Measurements from ENCODE around the gene BRSK2.
"Not testable (repeated sequence)": the region's sequence is repeated elsewhere in the genome, so short reads cannot be mapped to it uniquely, and the experiment has no call there.

BRSK2 gene

DNA sequence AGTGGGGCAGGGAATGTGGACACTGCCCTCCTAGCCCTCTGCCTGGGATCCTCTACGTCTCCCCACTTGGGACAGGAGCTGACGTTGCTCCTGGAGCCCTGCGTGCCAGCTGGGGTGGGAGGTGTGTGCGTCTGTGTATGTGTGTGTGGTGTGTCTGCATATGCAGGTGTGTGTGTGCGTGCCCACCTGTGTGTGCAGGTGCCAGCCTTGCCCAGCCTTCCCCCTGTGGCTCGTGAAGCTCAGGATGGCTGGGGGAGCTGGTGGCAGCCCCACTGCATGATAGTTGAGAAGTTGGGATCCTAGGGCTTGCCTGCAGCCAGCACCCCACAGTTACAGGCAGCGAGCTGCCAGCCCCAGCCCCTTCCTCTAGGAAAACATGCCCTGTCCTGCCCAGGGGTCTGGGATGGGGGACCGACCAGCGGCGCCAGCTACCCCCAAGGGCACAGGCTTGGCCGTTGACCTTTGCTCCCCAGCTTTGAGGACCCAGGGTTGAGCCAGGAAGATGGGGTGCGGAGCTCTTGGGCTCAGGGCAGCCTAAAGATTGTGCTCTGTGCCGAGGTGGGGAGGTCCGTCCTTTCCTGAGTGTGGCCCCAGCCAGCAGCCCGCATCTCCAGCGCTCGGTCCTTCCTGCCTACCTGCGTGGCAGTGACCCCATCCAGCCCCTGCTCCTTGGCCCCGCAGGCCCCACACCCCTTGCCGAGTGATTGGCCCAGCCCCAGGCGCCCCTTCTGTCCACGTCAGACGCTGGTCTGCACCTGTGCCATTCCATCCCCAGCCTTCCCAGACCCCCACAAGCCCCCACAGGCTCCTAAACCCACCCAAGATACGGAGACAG lies 15.7 kb downstream of the BRSK2 start:
- Histone ChIP-seq H3K27ac (ENCODE audit: low read depth, low read length) (no peak overlapping the region), H3K27me3 (ENCODE audit: control insufficient read depth, insufficient read depth, low read length) (peaks cover 4% of the 10 kb centered on the region), H3K4me3 (ENCODE audit: low read length) (no peak overlapping the region), H3K4me1 (ENCODE audit: control insufficient read depth, insufficient read depth, low read length) (no peaks in the 10 kb centered on the region), H3K9ac (ENCODE audit: low read length) (no peak overlapping the region), H3K36me3 (ENCODE audit: control insufficient read depth, insufficient read depth, low read length) (no peaks in the 10 kb centered on the region)

DNA sequence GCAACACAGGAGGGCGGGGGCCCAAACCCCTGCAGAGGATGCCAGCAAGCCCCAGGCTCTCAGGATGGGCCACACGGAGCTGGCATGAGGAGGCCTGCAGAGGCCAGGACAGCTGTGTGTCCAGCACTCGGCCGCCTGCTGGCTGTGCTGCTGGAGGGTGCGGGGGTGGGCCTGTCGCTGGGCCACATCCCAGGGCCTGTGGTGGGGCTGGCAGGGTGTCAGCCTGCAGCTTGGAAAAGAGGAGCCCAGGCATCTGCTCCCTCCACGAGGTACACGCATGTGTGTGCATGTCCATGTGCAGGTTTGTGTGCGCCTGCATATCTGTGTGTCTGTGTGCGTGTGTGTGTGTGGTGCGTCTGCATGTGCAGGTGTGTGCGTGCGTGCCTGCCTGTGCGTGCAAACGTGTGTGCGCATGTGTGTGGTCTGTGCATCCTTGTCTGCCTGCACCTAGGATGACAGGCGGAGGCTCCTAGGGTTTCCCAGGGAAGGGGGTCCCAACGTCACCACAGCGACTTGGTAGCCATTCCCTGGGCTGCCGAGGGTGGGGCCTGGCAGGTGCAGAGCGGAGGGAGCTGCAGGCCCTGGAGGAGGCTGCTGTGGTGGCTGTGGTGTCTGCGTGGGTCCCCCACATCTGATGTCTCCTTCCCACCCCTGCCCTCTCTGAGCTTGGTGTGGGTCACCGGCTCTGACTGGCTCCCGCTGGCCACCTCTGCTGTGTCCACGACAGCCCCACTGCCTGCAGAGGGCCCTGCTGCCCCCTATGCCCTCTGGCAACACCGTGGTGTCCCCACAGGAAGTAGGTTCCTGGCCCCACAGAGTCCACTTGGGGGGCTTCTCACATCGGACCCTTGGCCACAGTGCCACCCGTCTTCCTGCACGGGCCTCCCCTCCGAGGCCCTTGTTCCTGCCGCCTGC lies 17.1 kb downstream of the BRSK2 start:
- Histone ChIP-seq H3K27me3 (ENCODE audit: control insufficient read depth, insufficient read depth, low read length) (peaks cover 4% of the 10 kb centered on the region), H3K36me3 (ENCODE audit: control insufficient read depth, insufficient read depth, low read length) (no peaks in the 10 kb centered on the region), H3K4me1 (ENCODE audit: control insufficient read depth, insufficient read depth, low read length) (no peaks in the 10 kb centered on the region), H3K4me3 (ENCODE audit: low read length) (no peak overlapping the region), H3K9ac (ENCODE audit: low read length) (no peak overlapping the region), H3K27ac (ENCODE audit: low read depth, low read length) (no peak overlapping the region)

DNA sequence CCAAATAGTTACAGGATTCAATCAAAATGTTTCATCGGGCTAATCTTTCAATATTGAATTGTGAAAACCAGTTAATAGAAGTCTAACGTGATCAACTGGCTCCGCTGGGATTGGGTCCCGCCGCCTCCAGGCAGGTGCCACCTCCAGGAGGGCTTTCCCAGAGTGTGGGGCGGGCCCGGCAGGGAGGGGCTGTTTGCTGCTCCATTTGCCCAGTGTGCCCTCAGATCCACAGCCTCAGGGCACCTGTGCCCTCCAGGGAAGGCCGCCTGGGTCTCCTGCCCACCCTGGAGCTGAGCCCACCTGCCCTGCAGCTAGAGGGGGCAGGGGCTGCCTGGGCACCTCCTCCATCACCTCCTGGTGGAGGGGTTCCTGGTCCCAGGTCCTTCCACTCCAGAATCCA lies 17.9 kb downstream of the BRSK2 start:
- Histone ChIP-seq H3K27ac (ENCODE audit: low read depth, low read length) (no peak overlapping the region), H3K4me3 (ENCODE audit: low read length) (no peak overlapping the region), H3K27me3 (ENCODE audit: control insufficient read depth, insufficient read depth, low read length) (peaks cover 4% of the 10 kb centered on the region), H3K4me1 (ENCODE audit: control insufficient read depth, insufficient read depth, low read length) (no peaks in the 10 kb centered on the region), H3K36me3 (ENCODE audit: control insufficient read depth, insufficient read depth, low read length) (no peaks in the 10 kb centered on the region), H3K9ac (ENCODE audit: low read length) (no peak overlapping the region)

DNA sequence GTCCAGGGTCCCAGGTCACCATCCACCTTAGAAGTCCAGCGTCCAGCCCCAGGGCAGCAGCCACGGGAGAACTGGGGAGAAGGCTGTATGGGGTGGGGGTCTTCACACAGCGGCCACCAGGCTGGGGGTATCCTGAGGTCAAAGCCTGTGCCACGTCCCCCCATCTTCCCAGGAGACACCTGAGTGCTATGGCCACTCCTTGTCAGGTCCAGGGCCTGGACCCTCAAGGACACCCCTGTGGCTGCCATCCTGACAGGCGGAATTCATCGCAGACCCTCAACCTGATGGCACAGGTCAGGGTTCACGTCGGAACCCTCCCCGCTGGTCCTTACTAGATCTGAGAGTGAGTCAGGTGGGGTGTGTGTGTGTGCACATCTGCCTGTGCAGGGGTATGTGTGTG lies 18.6 kb downstream of the BRSK2 start:
- Histone ChIP-seq H3K27ac (ENCODE audit: low read depth, low read length) (no peak overlapping the region), H3K36me3 (ENCODE audit: control insufficient read depth, insufficient read depth, low read length) (no peaks in the 10 kb centered on the region), H3K4me3 (ENCODE audit: low read length) (no peak overlapping the region), H3K9ac (ENCODE audit: low read length) (no peak overlapping the region), H3K4me1 (ENCODE audit: control insufficient read depth, insufficient read depth, low read length) (no peaks in the 10 kb centered on the region), H3K27me3 (ENCODE audit: control insufficient read depth, insufficient read depth, low read length) (peaks cover 4% of the 10 kb centered on the region)

DNA sequence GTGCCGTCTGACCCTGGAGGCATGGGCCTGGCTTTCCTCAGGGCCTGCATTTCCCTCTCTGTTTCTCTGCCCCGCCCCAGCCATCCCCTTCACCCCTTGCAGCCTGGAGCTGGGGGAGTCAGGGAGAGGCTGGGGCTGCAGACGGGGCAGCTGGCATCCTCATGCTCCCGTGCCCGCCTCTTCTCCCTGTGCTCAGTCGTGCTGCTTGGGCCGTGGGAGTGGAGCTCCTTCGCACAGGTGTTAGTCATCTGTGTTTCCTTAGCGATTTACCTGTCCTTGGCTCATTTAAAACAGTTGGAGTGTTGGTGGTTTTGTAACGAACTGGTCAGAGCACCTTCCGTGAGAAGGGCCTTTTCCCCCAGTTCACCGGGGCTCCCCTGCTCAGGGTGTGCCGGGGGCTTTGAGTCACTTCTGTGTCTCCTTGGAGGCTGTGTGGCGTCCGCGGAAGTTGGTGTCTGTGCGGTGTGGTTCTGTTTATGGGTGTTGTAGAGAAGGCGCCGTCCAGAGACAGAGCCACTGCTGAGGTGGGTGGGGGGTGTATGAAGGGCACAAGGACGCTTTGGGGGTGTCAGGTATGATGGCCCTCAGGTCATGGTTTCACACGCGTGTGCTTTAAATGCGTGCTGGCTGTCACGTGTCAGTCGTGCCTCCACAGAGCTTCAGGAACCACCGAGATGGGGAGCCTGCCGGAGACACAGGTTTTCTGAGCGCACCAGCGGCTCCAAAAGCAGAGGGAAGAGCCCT lies 19.5 kb downstream of the BRSK2 start:
- Histone ChIP-seq H3K27me3 (ENCODE audit: control insufficient read depth, insufficient read depth, low read length) (peaks cover 1% of the 10 kb centered on the region), H3K4me3 (ENCODE audit: low read length) (no peak overlapping the region), H3K4me1 (ENCODE audit: control insufficient read depth, insufficient read depth, low read length) (no peaks in the 10 kb centered on the region), H3K27ac (ENCODE audit: low read depth, low read length) (no peak overlapping the region), H3K9ac (ENCODE audit: low read length) (no peak overlapping the region), H3K36me3 (ENCODE audit: control insufficient read depth, insufficient read depth, low read length) (no peaks in the 10 kb centered on the region)

DNA sequence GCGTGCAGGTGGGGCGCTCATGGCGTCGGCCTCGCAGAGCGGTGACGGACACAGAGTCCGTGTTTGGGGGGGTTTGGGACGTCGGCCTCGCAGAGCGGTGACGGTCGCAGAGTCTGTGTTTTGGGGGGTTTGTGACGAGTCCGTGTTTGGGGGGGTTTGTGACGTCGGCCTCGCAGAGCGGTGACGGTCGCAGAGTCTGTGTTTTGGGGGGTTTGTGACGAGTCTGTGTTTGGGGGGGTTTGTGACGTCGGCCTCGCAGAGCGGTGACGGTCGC lies 20.1 kb downstream of the BRSK2 start:
- H3K36me3 ChIP-seq (ENCODE audit: control insufficient read depth, insufficient read depth, low read length); H3K4me1 ChIP-seq (ENCODE audit: control insufficient read depth, insufficient read depth, low read length); H3K4me3 ChIP-seq (ENCODE audit: low read length); H3K9ac ChIP-seq (ENCODE audit: low read length); H3K27me3 ChIP-seq (ENCODE audit: control insufficient read depth, insufficient read depth, low read length); H3K27ac ChIP-seq (ENCODE audit: low read depth, low read length): not testable (repeated sequence)

DNA sequence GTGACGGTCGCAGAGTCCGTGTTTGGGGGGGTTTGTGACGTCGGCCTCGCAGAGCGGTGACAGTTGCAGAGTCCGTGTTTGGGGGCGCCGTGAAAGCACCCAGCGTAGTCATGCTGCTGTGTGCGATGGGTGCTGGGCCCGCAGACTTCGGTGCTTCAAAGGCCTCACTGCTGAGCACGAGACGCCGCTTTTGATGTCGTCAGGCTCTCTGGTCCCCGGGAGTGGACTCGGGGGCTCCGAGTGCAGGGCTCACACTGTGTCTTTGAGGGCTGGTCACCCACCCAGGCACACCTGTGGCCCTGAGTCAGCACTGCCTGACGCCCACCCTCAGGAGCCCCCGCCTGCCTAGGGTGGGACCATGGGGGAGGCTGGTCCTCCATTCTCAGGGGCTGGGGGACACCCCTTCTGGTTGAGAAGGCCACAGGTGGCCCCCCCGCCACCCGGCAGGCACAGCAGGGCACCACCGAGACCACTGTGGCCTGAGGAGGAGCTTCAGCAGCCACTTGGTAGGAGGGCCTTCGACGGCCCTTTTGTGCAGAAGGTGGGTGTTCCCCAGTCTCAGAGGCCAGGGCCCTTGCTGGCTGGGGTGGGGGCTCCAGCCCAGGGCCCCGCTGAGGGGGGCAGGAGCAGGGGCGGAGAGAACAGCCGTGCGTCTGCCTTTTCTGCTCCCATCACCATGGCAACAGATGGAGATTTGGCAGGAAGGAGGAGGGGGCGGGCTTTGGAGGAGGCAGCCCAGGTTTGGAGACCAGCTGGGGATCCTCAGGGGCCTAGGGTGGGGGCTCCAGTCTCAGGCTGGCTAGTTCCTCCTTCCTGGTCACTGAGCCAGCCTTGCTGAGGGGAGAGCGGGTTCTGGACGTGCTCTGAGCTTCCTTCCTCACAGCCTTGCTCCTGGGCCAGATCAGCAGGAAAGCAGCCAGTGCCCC lies 20.9 kb downstream of the BRSK2 start:
- Histone ChIP-seq H3K27ac (ENCODE audit: low read depth, low read length) (no peak overlapping the region), H3K27me3 (ENCODE audit: control insufficient read depth, insufficient read depth, low read length) (no peaks in the 10 kb centered on the region), H3K36me3 (ENCODE audit: control insufficient read depth, insufficient read depth, low read length) (no peaks in the 10 kb centered on the region), H3K9ac (ENCODE audit: low read length) (no peak overlapping the region), H3K4me3 (ENCODE audit: low read length) (no peak overlapping the region), H3K4me1 (ENCODE audit: control insufficient read depth, insufficient read depth, low read length) (no peaks in the 10 kb centered on the region)

DNA sequence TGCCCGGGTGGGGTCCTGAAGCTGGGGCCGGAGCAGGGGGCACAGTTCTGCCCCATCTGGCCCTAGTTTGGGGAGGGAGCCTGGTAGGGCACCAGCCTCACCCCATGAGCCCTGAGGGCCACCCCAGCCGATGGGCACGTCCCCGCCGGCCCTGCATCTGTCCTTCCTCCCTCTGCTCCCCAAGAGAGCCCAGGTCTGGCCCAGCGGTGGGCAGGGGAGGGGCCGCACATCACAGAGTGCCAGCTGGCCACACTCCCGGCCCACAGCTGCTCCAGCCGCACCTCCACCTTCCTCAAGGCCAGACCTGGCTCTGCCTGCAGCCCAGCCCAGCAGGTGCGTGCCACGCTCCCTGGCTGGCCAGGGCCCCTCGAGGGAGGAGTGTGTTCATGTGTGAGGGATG lies 21.6 kb downstream of the BRSK2 start:
- H3K4me3 ChIP-seq (ENCODE audit: low read length) = no peak overlapping the region
- H3K9ac ChIP-seq (ENCODE audit: low read length) = no peak overlapping the region
- H3K27ac ChIP-seq (ENCODE audit: low read depth, low read length) = no peak overlapping the region
- H3K36me3 ChIP-seq (ENCODE audit: control insufficient read depth, insufficient read depth, low read length) = no peaks in the 10 kb centered on the region
- H3K4me1 ChIP-seq (ENCODE audit: control insufficient read depth, insufficient read depth, low read length) = no peaks in the 10 kb centered on the region
- no peaks in the 10 kb centered on the region for H3K27me3 ChIP-seq (ENCODE audit: control insufficient read depth, insufficient read depth, low read length)

DNA sequence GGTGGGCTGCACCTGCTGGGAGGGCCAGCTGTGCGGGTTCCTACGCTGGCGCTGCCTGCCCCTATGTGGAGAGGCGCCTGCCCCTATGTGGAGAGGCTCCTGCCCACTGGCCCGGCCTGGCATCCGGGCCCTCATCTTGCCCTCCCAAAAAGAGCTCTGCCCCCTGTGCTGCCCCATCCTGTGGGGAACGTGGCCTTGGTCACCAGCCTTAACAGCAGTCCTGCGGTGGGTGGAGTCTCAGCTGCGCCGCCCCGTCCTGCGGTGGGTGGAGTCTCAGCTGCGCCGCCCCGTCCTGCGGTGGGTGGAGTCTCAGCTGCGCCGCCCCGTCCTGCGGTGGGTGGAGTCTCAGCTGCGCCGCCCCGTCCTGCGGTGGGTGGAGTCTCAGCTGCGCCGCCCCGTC lies 22.0 kb downstream of the BRSK2 start:
- H3K9ac ChIP-seq (ENCODE audit: low read length); H3K36me3 ChIP-seq (ENCODE audit: control insufficient read depth, insufficient read depth, low read length); H3K4me3 ChIP-seq (ENCODE audit: low read length); H3K27me3 ChIP-seq (ENCODE audit: control insufficient read depth, insufficient read depth, low read length); H3K4me1 ChIP-seq (ENCODE audit: control insufficient read depth, insufficient read depth, low read length); H3K27ac ChIP-seq (ENCODE audit: low read depth, low read length): not testable (repeated sequence)

DNA sequence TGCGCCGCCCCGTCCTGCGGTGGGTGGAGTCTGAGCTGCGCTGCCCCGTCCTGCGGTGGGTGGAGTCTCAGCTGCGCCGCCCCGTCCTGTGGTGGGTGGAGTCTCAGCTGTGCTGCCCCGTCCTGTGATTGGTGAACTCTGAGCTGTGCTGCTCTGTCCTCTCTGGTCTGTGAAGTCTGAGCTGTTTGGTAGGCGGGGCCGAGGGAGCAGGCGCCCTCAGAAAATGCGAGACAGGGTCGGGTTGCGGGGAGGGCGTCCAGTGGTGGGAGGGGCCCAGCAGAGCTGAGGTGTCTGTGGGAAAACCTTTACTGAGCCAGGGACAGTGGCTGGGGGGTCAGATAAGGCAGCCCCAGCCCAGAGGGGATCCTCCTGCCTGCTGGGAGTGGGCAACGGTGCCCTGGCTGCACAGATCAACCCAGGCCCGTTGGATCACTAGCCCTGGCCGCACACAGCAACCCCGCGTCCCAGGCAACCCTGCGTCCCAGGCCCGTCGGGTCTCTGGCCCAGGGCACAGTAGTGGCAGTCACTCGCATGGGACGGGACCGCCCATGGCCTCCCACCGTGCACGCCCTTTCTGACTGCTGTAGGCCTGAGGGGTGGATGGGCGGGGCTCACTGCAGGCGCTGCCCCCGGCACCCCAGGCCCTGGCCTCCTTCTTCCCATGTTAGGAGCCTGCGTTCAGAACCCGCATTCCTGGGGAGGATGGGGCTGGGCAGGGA lies 22.8 kb downstream of the BRSK2 start:
- no peaks in the 10 kb centered on the region for H3K4me1 ChIP-seq (ENCODE audit: control insufficient read depth, insufficient read depth, low read length)

DNA sequence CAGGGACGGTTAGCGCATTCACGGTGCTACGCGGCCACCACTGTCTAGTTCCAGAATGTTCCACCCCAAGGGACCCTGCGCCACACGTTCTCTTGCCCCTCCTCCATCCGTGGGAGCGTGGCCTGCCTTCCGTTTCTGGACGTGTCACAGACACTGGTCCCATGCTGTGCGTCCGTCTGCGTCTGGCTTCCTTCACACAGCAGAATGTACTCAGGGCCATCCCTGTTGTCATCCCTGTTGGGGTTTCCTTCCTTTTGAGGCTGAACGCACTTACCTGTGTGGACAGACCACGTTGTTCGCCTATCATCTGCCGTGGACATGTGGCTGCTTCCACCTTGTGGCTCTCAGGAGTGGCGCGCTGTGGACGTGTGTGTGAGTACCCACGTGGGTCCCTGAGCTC lies 24.9 kb downstream of the BRSK2 start:
- H3K4me1 ChIP-seq (ENCODE audit: control insufficient read depth, insufficient read depth, low read length) = no peaks in the 10 kb centered on the region
- no peaks in the 10 kb centered on the region for H3K27me3 ChIP-seq (ENCODE audit: control insufficient read depth, insufficient read depth, low read length)
- H3K27ac ChIP-seq (ENCODE audit: low read depth, low read length) = no peak overlapping the region
- H3K36me3 ChIP-seq (ENCODE audit: control insufficient read depth, insufficient read depth, low read length) = no peaks in the 10 kb centered on the region
- H3K9ac ChIP-seq (ENCODE audit: low read length) = no peak overlapping the region
- no peak overlapping the region for H3K4me3 ChIP-seq (ENCODE audit: low read length)

More for the DNA sequence above, 22.8 kb downstream of the BRSK2 start:
- no peak overlapping the region for H3K9ac ChIP-seq (ENCODE audit: low read length)
- no peaks in the 10 kb centered on the region for H3K27me3 ChIP-seq (ENCODE audit: control insufficient read depth, insufficient read depth, low read length)
- no peaks in the 10 kb centered on the region for H3K36me3 ChIP-seq (ENCODE audit: control insufficient read depth, insufficient read depth, low read length)
- H3K4me3 ChIP-seq (ENCODE audit: low read length) = no peak overlapping the region
- no peak overlapping the region for H3K27ac ChIP-seq (ENCODE audit: low read depth, low read length)
